Liver (tissue), 9 donors: ENCODE data around the gene COL20A1. TPM values are rescaled to one million over a fixed set of nuclear protein-coding genes. Genes with fewer than 3 reads are reported as not detected.

Experiments used
- DNase-seq: peaks from one replicate; pipeline ENCODE4 v3.0.0-alpha.2; 2017; ENCODE audit warnings: low spot score
- H3K27ac ChIP-seq, 2 donors: one replicate each; pipeline ENCODE4 v1.7.0; 2013; ENCODE audit warnings: inconsistent platforms in 2 of 2, low read length in 2 of 2, control low read depth in 1 of 2, low read depth in 1 of 2, mild to moderate bottlenecking in 1 of 2
- H3K27me3 ChIP-seq, 4 donors: one replicate each; pipeline versions ENCODE4 v1.6.1 to v1.7.0; 2013; ENCODE audit warnings: low read length in 3 of 4, inconsistent platforms in 1 of 4, mild to moderate bottlenecking in 1 of 4, moderate library complexity in 1 of 4; ENCODE audit not compliant: control insufficient read depth in 4 of 4, insufficient read depth in 4 of 4
- H3K36me3 ChIP-seq, 4 donors: one replicate each; pipeline versions ENCODE4 v1.6.1 to v1.7.0; 2013; ENCODE audit warnings: low read length in 3 of 4, mild to moderate bottlenecking in 3 of 4, low read depth in 1 of 4, moderate library complexity in 1 of 4; ENCODE audit not compliant: control insufficient read depth in 4 of 4, insufficient read depth in 3 of 4
- H3K4me1 ChIP-seq, 4 donors: one replicate each; pipeline versions ENCODE4 v1.6.1 to v1.7.0; 2013; ENCODE audit warnings: low read length in 3 of 4, mild to moderate bottlenecking in 3 of 4, moderate library complexity in 1 of 4; ENCODE audit not compliant: control insufficient read depth in 4 of 4, insufficient read depth in 4 of 4
- H3K4me3 ChIP-seq, 3 donors: one replicate each; pipeline versions ENCODE4 v1.6.1 to v1.7.0; 2013; ENCODE audit warnings: low read length in 3 of 3, control low read depth in 1 of 3, low read depth in 1 of 3, mild to moderate bottlenecking in 1 of 3
- H3K9ac ChIP-seq, 2 donors: one replicate each; pipeline ENCODE4 v1.7.0; 2013; ENCODE audit warnings: low read length in 2 of 2, mild to moderate bottlenecking in 2 of 2, moderate library complexity in 2 of 2, control low read depth in 1 of 2, low read depth in 1 of 2
- H3K9me3 ChIP-seq, 4 donors: one replicate each; pipeline versions ENCODE4 v1.6.1 to v1.7.0; 2013; ENCODE audit warnings: low read length in 3 of 4; ENCODE audit not compliant: control insufficient read depth in 4 of 4
- CTCF ChIP-seq: fragments of 150-350 bp; IDR thresholded peaks from 2 replicates; pipeline ENCODE4 v1.5.1; 2017; ENCODE audit warnings: improper control_type of control experiment, low read depth, low read length; ENCODE audit not compliant: missing input control
- EGR1 ChIP-seq, 2 donors: IDR thresholded peaks; 2 replicates each; pipeline ENCODE4 v1.6.1; 2016 to 2018; ENCODE audit warnings: antibody characterized with exemption in 2 of 2, low read depth in 2 of 2
- FOXA1 ChIP-seq: IDR thresholded peaks from 2 replicates; pipeline ENCODE4 v1.6.1; 2016; ENCODE audit warnings: antibody characterized with exemption
- FOXA2 ChIP-seq: IDR thresholded peaks from 2 replicates; pipeline ENCODE4 v1.6.1; 2016; ENCODE audit warnings: antibody characterized with exemption
- GABPA ChIP-seq, 2 donors: IDR thresholded peaks in 1 of 2; conservative IDR thresholded peaks in 1 of 2; 2 replicates each; pipeline ENCODE4 v1.6.1; 2016; ENCODE audit warnings: antibody characterized with exemption in 2 of 2, mild to moderate bottlenecking in 1 of 2, moderate library complexity in 1 of 2
- HNF4G ChIP-seq: IDR thresholded peaks from 2 replicates; pipeline ENCODE4 v1.6.1; 2016; ENCODE audit warnings: antibody characterized with exemption
- JUND ChIP-seq, 2 donors: IDR thresholded peaks; 2 replicates each; pipeline ENCODE4 v1.6.1; 2016; ENCODE audit warnings: antibody characterized with exemption in 2 of 2
- NR2F2 ChIP-seq: IDR thresholded peaks from 2 replicates; pipeline ENCODE4 v1.6.1; 2016; ENCODE audit warnings: antibody characterized with exemption
- RXRA ChIP-seq, 2 donors: IDR thresholded peaks; 2 replicates each; pipeline ENCODE4 v1.6.1; 2017 to 2018; ENCODE audit warnings: antibody characterized with exemption in 2 of 2, mild to moderate bottlenecking in 1 of 2
- SP1 ChIP-seq: IDR thresholded peaks from 2 replicates; pipeline ENCODE4 v1.6.1; 2018; ENCODE audit warnings: antibody characterized with exemption, mild to moderate bottlenecking
- TAF1 ChIP-seq: conservative IDR thresholded peaks from 2 replicates; pipeline ENCODE4 v1.6.1; 2016; ENCODE audit warnings: antibody characterized with exemption, mild to moderate bottlenecking
- YY1 ChIP-seq: IDR thresholded peaks from 2 replicates; pipeline ENCODE4 v1.6.1; 2016; ENCODE audit warnings: antibody characterized with exemption, mild to moderate bottlenecking
- WGBS: extraction: QIAGEN DNeasy Blood & Tissue Kit; methylation state at CpG from one replicate; pipeline ENCODE4 v1.1.7; 2013; 5-methylcytosine and 5-hydroxymethylcytosine counted together
- polyA plus RNA-seq, 2 donors: library from polyadenylated mRNA; stranded (reverse) in 1 of 2; unstranded in 1 of 2; fragments of 200-250 nt in 1 of 2; fragments of >200 nt in 1 of 2; fragmentation: Nextera tagmentation in 1 of 2; extraction: Ambion mirVana in 1 of 2; gene quantifications; one replicate each; pipeline versions ENCODE4 v1.2.1 to v1.2.3, GENCODE V29; 2013 to 2015
- total RNA-seq, 2 donors: library from RNA; depleted of rRNA; stranded (reverse); fragments of >200 nt; gene quantifications; one replicate each; pipeline ENCODE4 v1.2.3, GENCODE V29; 2014
- TF ChIP-seq, protein P1 (sequence below): IDR thresholded peaks from 2 replicates; pipeline ENCODE4 v1.6.1; 2016; ENCODE audit warnings: antibody characterized with exemption, mild to moderate bottlenecking
- TF ChIP-seq, protein P2 (sequence below): IDR thresholded peaks from 2 replicates; pipeline ENCODE4 v1.6.1; 2016; ENCODE audit warnings: antibody characterized with exemption
- TF ChIP-seq, protein P3 (sequence below): IDR thresholded peaks from 2 replicates; pipeline ENCODE4 v1.6.1; 2016; ENCODE audit warnings: antibody characterized with exemption
- TF ChIP-seq, protein P4 (sequence below): IDR thresholded peaks from 2 replicates; pipeline ENCODE4 v1.6.1; 2016; ENCODE audit warnings: antibody characterized with exemption
- donor health status: healthy.
- donor health status: healthy.
- donor health status: healthy.
- donor health status: healthy.
- donor health status: healthy.

Gene COL20A1
- total and polyA plus RNA-seq, 4 donors = not detected

GRCh38 chr20:63360850-63361518 is 68.0 kb downstream of the COL20A1 start, which contains the start of gene CHRNA4 (continued):
- TF ChIP-seq, protein P1, sequence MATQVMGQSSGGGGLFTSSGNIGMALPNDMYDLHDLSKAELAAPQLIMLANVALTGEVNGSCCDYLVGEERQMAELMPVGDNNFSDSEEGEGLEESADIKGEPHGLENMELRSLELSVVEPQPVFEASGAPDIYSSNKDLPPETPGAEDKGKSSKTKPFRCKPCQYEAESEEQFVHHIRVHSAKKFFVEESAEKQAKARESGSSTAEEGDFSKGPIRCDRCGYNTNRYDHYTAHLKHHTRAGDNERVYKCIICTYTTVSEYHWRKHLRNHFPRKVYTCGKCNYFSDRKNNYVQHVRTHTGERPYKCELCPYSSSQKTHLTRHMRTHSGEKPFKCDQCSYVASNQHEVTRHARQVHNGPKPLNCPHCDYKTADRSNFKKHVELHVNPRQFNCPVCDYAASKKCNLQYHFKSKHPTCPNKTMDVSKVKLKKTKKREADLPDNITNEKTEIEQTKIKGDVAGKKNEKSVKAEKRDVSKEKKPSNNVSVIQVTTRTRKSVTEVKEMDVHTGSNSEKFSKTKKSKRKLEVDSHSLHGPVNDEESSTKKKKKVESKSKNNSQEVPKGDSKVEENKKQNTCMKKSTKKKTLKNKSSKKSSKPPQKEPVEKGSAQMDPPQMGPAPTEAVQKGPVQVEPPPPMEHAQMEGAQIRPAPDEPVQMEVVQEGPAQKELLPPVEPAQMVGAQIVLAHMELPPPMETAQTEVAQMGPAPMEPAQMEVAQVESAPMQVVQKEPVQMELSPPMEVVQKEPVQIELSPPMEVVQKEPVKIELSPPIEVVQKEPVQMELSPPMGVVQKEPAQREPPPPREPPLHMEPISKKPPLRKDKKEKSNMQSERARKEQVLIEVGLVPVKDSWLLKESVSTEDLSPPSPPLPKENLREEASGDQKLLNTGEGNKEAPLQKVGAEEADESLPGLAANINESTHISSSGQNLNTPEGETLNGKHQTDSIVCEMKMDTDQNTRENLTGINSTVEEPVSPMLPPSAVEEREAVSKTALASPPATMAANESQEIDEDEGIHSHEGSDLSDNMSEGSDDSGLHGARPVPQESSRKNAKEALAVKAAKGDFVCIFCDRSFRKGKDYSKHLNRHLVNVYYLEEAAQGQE = no peak
- TF ChIP-seq GABPA (IDR thresholded peaks at IDR 0.05 in 1 of 2, conservative IDR thresholded peaks at IDR 0.05 in 1 of 2) (no peak), RXRA (IDR thresholded peaks at IDR 0.05) (no peak), EGR1 (IDR thresholded peaks at IDR 0.05; ENCODE audit: low read depth in 2 of 2) (no peak), JUND (IDR thresholded peaks at IDR 0.05) (no peak), NR2F2 (no peak)

DNA sequence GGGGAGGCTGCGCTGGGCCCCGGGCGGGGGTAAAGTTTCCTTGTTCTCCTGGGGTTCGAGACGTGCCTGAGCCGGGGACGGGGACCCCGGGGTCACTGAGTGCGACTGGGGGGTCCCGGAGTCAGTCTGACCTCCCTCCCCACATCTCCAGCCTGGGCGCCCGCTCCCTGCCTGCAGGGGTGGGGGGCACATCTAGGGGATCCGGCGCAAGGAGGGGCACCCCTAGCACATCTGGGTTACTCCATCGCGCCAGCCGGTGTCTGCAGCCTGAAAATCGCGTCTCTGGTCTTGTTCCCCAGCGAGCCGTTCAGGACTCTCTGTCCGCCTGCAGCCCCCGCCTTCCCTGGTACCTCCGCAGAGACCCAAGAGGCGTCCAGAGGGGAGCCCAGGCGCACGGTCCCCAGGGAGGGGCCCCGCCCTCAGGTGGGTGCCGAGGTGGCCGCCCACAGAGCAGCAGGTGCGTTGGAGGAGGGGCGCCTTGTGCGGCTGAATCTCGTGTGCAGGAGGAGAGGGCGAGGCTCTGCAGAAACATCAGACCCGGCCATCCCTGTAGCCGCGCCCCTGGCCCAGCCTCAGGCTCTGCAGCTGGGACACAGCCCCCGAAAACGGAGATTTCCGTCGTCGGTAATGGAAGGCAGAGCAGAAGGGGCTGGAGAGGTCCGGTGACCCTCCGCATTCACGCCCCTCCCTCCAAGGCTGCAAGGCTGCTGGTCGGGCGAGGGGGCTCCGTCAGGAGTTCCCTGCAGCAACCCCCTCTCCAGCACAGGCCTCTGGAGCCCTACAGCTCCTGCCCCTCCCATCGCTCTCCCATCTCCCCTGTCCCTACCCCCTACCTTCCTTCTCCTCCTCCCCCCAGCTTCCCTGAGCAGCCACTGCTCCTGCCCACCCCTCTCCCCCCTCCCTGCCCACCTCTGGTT is 68.8 kb downstream of the COL20A1 start:
- Histone ChIP-seq H3K4me3 (no peak overlapping the region), H3K27ac (no peak overlapping the region), H3K9ac (no peak overlapping the region), H3K9me3 (no peaks in the 10 kb centered on the region), H3K27me3 (no peaks in the 10 kb centered on the region), H3K36me3 (no peaks in the 10 kb centered on the region), H3K4me1 (peaks cover 15 to 89% (median 59%) of the 10 kb centered on the region in 4 donors)
- TF ChIP-seq SP1 = no peak
- TF ChIP-seq, protein P2, sequence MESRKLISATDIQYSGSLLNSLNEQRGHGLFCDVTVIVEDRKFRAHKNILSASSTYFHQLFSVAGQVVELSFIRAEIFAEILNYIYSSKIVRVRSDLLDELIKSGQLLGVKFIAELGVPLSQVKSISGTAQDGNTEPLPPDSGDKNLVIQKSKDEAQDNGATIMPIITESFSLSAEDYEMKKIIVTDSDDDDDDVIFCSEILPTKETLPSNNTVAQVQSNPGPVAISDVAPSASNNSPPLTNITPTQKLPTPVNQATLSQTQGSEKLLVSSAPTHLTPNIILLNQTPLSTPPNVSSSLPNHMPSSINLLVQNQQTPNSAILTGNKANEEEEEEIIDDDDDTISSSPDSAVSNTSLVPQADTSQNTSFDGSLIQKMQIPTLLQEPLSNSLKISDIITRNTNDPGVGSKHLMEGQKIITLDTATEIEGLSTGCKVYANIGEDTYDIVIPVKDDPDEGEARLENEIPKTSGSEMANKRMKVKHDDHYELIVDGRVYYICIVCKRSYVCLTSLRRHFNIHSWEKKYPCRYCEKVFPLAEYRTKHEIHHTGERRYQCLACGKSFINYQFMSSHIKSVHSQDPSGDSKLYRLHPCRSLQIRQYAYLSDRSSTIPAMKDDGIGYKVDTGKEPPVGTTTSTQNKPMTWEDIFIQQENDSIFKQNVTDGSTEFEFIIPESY = no peak
- TF ChIP-seq NR2F2 = no peak
- TF ChIP-seq HNF4G = no peak
- TF ChIP-seq FOXA1 = no peak
- TF ChIP-seq, protein P3, sequence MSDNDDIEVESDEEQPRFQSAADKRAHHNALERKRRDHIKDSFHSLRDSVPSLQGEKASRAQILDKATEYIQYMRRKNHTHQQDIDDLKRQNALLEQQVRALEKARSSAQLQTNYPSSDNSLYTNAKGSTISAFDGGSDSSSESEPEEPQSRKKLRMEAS = no peak
- no peak for TF ChIP-seq TAF1
- no peak for TF ChIP-seq RXRA (IDR thresholded peaks at IDR 0.05)
- TF ChIP-seq, protein P4, sequence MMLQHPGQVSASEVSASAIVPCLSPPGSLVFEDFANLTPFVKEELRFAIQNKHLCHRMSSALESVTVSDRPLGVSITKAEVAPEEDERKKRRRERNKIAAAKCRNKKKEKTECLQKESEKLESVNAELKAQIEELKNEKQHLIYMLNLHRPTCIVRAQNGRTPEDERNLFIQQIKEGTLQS = no peak
- no peak for TF ChIP-seq JUND (IDR thresholded peaks at IDR 0.05)
- TF ChIP-seq FOXA2 = no peak
- TF ChIP-seq YY1 = no peak
- TF ChIP-seq CTCF = no peak
- TF ChIP-seq, protein P1 = no peak
- no peak for TF ChIP-seq EGR1 (IDR thresholded peaks at IDR 0.05; ENCODE audit: low read depth in 2 of 2)
- 42% methylated on average over 50 of the region's 50 CpGs for WGBS
- DNase-seq = no peak
